Measurements from ENCODE around the gene ZNF488. TPM values are rescaled to one million over a fixed set of nuclear protein-coding genes. Genes with fewer than 3 reads are reported as not detected.
A peak's percentile ranks its signal among the peaks of the same experiment; 100 is the strongest.

Gene ZNF488
- polyA plus RNA-seq, 5 donors = 1.5 to 2.3 (median 2.0) TPM

DNA sequence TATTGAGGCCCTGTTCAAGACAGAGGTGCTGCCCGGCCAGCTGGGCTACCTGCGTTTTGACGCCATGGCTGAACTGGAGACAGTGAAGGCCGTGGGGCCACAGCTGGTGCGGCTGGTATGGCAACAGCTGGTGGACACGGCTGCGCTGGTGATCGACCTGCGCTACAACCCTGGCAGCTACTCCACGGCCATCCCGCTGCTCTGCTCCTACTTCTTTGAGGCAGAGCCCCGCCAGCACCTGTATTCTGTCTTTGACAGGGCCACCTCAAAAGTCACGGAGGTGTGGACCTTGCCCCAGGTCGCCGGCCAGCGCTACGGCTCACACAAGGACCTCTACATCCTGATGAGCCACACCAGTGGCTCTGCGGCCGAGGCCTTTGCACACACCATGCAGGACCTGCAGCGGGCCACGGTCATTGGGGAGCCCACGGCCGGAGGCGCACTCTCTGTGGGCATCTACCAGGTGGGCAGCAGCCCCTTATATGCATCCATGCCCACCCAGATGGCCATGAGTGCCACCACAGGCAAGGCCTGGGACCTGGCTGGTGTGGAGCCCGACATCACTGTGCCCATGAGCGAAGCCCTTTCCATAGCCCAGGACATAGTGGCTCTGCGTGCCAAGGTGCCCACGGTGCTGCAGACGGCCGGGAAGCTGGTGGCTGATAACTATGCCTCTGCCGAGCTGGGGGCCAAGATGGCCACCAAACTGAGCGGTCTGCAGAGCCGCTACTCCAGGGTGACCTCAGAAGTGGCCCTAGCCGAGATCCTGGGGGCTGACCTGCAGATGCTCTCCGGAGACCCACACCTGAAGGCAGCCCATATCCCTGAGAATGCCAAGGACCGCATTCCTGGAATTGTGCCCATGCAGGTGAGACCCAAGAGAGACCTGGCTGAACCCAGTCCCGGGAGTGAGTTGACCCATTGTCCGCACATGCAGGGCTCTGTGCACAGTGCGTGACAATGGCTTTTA is 33.1 kb downstream of the ZNF488 start:
- DNase-seq = no peak

DNA sequence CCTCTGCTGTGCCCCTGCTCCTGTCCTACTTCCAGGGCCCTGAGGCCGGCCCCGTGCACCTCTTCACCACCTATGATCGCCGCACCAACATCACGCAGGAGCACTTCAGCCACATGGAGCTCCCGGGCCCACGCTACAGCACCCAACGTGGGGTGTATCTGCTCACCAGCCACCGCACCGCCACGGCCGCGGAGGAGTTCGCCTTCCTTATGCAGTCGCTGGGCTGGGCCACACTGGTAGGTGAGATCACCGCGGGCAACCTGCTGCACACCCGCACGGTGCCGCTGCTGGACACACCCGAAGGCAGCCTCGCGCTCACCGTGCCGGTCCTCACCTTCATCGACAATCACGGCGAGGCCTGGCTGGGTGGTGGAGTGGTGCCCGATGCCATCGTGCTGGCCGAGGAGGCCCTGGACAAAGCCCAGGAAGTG is 34.1 kb downstream of the ZNF488 start:
- DNase-seq = no peak

DNA sequence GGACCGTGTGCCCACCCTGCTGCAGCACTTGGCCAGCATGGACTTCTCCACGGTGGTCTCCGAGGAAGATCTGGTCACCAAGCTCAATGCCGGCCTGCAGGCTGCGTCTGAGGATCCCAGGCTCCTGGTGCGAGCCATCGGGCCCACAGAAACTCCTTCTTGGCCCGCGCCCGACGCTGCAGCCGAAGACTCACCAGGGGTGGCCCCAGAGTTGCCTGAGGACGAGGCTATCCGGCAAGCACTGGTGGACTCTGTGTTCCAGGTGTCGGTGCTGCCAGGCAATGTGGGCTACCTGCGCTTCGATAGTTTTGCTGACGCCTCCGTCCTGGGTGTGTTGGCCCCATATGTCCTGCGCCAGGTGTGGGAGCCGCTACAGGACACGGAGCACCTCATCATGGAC is 34.6 kb downstream of the ZNF488 start:
- no peak for DNase-seq

DNA sequence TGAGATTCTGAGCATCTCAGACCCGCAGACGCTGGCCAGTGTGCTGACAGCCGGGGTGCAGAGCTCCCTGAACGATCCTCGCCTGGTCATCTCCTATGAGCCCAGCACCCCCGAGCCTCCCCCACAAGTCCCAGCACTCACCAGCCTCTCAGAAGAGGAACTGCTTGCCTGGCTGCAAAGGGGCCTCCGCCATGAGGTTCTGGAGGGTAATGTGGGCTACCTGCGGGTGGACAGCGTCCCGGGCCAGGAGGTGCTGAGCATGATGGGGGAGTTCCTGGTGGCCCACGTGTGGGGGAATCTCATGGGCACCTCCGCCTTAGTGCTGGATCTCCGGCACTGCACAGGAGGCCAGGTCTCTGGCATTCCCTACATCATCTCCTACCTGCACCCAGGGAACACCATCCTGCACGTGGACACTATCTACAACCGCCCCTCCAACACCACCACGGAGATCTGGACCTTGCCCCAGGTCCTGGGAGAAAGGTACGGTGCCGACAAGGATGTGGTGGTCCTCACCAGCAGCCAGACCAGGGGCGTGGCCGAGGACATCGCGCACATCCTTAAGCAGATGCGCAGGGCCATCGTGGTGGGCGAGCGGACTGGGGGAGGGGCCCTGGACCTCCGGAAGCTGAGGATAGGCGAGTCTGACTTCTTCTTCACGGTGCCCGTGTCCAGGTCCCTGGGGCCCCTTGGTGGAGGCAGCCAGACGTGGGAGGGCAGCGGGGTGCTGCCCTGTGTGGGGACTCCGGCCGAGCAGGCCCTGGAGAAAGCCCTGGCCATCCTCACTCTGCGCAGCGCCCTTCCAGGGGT is 35.2 kb downstream of the ZNF488 start:
- no peak for DNase-seq

DNA sequence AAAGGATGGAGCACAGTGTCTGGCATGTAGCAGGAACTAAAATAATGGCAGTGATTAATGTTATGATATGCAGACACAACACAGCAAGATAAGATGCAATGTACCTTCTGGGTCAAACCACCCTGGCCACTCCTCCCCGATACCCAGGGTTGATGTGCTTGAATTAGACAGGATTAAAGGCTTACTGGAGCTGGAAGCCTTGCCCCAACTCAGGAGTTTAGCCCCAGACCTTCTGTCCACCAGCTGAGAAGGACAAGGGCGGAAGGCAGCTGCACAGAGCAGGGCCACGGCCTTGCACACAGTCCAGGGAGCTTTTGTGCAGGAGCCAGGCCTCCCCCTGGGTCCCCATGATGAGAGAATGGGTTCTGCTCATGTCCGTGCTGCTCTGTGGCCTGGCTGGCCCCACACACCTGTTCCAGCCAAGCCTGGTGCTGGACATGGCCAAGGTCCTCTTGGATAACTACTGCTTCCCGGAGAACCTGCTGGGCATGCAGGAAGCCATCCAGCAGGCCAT is 35.9 kb downstream of the ZNF488 start, which contains the start of gene RBP3:
Gene RBP3 (plus strand): TSS at position 226 of the 514 bp plus-strand sequence. CDS start 122 bp downstream, at position 348.
- DNase-seq = no peak

DNA sequence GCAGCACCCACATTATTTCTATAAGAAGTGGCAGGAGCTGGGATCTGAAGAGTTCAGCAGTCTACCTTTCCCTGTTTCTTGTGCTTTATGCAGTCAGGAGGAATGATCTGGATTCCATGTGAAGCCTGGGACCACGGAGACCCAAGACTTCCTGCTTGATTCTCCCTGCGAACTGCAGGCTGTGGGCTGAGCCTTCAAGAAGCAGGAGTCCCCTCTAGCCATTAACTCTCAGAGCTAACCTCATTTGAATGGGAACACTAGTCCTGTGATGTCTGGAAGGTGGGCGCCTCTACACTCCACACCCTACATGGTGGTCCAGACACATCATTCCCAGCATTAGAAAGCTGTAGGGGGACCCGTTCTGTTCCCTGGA is 36.8 kb downstream of the ZNF488 start:
- no peak for DNase-seq

DNA sequence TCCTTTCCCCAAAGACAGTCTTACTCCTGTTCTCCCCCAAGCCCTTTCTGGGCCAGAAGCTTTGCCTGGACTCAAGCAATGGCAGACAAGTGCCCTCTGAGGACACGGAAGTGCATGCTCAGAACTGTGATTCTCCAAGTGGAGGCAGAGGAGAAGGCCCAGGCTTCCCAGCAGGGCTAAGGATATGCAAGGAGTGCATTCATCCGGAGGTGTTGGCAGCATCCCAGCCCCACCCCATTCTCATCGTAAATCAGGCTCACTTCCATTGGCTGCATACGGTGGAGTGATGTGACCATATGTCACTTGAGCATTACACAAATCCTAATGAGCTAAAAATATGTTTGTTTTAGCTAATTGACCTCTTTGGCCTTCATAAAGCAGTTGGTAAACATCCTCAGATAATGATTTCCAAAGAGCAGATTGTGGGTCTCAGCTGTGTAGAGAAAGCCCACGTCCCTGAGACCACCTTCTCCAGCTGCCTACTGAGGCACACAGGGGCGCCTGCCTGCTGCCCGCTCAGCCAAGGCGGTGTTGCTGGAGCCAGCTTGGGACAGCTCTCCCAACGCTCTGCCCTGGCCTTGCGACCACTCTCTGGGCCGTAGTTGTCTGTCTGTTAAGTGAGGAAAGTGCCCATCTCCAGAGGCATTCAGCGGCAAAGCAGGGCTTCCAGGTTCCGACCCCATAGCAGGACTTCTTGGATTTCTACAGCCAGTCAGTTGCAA is 37.4 kb downstream of the ZNF488 start:
- no peak for DNase-seq

DNA sequence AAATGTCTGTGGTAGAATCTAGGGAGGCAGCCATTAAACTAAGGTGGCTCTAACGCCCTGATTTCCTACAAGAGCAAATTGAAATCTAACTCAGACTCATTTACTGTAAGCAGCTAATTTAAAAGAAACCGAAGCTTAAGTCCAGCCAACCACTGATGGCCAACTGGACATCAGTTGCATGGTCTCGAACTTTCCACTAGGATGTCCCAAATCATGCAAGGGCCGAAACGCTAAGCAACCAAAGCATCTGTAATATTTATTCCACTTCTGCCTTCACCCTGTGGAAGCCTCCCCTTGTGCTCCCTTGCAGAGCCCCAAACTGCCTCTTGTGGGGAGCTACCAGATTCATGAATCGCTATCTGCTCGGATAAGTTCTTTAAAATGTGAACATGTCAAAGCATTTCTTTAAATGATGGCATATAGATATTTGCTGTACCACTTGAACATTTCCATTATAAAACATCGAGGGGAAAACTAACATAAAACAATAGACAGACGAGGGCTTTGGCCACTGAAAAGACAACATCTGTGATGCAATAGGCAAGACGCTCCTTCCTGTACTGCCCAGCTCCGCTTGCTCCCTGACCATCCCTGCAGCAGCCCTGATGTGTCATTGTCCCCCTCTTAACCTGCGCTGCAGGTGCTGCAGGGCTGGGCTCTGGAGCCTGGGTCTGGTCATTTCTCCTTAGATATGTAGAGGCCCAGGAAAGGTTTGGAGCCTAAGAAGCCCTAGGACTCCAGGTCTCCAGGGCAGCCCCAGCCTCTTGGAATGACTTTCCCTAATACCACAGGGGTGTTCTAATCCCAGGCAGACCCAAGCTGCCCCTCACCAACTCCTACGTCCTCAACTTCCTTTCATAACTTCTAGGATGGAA is 38.9 kb downstream of the ZNF488 start:
- DNase-seq = no peak

DNA sequence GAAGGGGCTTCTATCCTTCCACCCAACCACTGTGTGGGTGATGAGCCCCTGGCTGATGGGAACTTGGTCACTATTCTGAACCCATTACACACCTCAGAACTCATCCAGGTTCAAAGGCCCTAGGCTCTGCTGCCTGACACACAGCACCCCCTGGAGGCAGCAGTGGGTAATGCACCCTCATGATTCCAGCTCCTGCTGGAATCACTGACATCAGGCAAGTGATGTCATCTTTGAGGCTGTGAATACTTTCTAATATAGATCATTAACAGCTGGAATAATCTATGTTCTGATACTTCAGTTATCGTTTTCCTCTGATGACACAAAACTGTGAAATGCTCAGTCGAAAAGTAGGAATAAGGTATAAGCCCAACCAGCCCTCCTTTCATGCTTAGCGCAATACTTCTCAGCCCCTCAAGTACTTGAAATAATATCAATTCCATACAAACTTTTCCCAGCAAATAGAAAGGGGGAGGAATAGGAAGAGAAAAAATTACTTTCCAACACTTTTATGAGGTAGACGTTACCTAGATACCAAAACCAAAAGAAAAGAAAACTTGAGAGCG is 43.4 kb downstream of the ZNF488 start:
- DNase-seq = peak; percentile 25 to 42

DNA sequence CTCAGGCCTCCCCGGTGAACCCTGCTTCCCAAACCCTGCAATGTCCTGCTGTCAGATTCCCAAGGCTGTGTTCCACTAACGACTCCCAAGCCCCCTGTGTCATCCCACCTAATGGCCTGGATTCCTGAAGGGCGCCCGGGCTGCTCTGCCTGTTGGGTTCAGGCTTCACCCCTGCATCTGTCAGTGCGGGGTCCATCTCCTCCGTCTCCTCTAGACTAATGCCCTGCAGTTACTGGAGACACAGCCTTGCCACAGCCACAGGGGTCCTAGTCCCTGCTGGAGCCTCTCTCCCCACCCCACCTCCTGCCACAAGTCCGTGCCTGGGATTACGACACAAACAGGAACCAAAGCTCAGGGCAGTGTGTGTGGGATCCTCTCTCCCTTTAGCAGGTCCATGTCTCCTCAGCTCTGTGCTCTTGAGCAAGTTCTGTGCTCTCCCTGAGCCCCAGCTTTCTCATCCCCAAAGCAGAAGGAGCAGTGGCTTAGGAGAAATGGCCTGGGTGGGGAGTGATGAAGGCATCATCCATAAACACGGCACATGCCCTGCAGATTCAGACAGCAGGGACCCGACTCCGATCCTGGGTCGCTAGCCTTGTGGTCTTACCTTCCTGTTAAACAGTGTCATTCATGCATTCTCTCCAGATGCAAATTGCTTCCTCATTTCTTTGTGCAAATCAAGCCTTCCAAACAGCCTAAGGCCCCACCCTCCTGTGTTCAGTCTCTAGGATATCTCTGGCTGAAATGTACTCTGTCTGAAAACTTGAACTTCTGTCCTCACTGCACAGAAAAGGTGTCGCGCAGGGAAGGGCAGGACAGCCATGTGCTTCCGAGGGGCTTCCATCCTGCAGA is 44.1 kb downstream of the ZNF488 start:
- no peak for DNase-seq

DNA sequence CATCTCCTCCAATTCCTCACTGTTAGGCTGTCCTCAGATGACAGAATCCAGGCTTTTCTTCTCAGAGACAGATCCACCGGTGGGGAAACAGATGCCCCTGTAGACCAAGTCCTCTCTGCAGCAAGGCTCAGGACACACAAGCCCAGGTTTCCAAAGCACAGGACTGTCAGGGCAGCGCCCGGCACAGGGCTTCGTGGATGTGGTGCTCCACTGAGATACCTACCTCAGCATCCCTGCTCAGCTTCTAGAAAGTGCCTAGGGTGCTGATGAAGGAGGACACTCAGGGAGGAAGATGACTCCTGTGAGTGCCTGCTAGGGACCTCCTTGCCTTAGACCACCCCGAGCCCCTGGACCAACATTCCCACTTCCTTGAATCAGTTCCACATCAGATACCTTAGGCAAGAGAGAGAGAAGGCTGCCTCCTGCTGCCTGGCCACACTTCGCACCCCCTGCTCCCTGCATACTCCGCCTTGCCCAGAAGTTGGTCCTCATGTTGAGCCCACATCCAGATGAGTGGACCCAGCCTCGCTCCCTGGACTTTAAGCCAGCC is 44.8 kb downstream of the ZNF488 start:
- no peak for DNase-seq

DNA sequence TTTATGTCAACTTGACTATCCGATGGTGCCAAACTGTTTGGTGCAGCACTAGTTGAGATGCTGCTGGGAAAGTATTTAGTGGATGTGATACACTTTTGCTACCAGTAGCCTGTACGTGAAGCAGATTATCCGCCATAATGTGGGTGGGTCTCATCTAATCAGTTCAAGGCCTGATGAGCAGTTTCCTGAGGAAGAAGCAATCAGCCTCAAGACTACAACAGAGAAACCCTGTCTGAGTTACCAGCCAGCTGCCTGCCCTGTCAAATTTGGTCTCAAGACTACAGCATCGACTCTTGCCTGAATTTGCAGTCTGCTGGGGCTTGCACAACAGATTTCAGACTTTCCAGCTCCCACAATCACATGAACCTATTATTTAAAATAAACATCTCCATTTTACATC is 46.8 kb downstream of the ZNF488 start:
- DNase-seq = no peak

DNA sequence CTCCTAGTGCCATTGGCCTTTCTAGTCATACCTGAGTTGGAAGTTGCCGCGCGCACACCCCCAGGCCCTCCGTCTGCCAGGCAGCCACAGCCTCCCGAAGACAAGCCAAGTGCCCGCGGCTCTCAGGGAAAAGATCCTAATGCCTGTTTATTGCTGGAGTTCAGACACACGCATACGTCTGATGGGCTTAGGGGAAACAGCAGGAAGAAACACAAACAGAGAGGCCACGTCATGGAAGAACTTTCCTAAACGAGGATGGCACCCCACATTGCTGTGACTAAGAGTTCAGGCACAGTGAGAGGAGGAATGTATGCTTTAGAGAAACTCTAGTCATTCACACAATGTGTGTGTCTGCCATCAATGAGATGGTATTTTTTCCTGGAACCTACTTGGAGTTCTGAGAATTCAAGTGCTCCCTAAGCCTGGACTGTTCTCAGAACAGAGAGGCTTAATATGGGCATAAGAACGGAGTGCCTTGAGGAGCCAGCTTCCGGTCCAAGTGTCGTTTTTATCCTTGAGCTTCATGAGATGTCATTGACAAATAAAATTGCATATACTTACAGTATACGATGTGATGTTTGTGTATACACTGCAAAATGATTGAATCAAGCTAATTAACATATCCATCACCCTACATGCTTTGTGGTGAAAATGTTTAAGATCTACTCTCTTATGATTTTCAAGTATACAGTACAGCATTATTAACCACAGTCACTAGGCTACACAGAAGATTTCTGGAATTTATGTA is 47.5 kb downstream of the ZNF488 start:
- DNase-seq = no peak

DNA sequence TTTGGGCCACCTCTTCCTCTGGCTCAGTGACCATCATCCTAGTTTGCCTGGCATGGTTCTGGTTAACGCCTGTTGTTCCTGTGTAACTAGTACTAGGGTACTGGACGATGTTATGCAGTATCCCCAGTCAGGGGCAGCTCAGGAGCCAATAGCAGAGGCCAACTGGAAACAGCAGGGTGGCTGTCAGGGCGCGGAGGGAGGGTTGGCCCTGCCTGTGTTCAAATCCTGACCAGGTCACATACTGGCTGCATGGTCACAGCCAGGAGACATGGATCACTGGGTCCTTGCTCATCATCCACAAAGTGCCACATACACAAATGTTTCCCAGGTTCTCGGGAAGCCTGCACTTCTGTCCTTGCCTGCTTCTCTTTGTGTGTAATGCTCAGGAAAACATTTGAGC is 48.2 kb downstream of the ZNF488 start:
- DNase-seq = no peak

DNA sequence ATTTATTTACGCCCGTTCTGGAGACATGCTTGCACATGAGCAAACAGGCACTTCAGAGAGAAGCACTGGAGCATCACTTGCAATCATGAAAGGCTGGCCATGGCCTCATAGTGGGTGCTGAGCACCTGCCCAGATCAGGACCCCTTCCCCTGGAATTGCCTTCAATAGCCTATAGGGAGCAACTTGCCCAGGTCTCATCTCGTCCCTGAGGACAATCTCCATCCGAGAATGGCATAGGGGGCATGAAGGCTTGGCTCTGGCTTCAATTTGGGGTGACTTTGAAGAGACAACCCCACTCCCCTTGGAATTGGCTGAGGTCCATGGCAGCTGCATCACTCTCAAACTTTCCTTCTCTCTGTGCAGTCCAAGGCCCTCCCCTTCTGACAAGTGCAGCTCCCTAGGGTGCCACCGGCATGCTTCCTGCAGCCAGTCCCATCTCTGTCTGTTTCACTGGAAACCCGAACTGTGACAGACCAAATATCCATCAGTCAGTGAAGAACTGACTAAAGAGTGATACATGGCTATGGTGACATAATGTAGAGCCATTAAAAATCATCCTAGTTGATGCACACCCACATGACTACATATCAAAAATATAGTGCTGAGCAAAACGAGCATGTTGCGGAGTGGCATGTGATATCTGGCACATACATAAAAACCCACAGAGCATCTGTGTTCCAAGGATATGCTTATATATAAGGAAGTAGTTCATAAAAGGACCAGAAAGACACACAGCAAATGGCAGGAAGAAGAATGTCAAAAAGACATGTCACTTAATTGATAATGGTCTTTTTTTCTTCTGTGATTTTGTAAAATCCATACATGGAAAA is 49.4 kb downstream of the ZNF488 start:
- no peak for DNase-seq

DNA sequence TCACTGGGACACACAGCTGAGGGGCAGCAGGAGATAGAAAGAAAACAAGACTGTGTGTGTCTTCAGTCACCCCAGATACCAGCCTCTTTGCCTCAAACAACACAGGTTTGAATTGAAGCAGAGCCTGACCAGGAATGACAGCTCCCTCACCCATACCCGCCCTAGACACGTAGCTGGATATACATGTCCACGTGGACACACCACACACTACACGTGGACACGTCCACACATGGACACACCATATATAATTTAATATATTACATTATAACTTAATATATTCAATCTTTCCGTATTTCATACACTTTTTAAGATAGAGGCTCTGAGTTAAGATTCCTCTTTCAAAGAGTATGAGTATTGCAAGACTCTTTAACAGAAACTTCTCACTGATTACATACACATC is 50.6 kb downstream of the ZNF488 start:
- DNase-seq = no peak

DNA sequence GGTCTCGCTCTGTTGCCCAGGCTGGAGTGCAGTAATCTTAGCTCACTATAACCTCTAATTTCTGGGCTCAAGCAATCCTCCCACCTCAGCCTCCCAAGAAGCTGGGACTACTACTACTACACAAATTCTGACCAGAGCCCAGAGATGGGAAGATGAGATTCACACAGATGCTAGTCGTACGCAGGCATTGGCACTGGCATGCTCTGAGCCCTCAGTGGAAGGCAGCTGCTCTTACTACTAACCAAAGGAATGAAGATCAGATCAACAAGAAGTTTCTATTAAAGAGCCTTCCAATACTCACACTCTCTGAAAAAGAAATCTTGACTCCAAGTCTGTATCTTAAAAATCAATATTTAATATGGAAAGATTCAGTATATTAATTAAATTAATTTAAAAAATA is 51.1 kb downstream of the ZNF488 start:
- DNase-seq = no peak
